Glutamatergic neuron (in vitro differentiated cells): ENCODE data around the gene ZNF552. TPM values are rescaled to one million over a fixed set of nuclear protein-coding genes. Genes with fewer than 3 reads are reported as not detected.

ENCODE experiments used
- DNase-seq: peaks from one replicate; pipeline ENCODE4 v3.0.0; 2022
- H3K27ac Mint-ChIP-seq: one replicate; pipeline ENCODE4 v1.8.0; 2020; ENCODE audit warnings: mild to moderate bottlenecking, mixed read lengths, inconsistent platforms; ENCODE audit not compliant: unreplicated experiment
- H3K27me3 Mint-ChIP-seq: one replicate; pipeline ENCODE4 v1.8.0; 2020; ENCODE audit warnings: mild to moderate bottlenecking, moderate library complexity, mixed read lengths, inconsistent platforms; ENCODE audit not compliant: unreplicated experiment
- H3K36me3 Mint-ChIP-seq: one replicate; pipeline ENCODE4 v1.8.0; 2020; ENCODE audit warnings: mild to moderate bottlenecking, mixed read lengths, inconsistent platforms; ENCODE audit not compliant: unreplicated experiment
- H3K4me1 Mint-ChIP-seq: one replicate; pipeline ENCODE4 v1.8.0; 2020; ENCODE audit warnings: mild to moderate bottlenecking, low read depth, mixed read lengths, inconsistent platforms; ENCODE audit not compliant: unreplicated experiment
- H3K4me3 Mint-ChIP-seq: one replicate; pipeline ENCODE4 v1.8.0; 2020; ENCODE audit warnings: mild to moderate bottlenecking, mixed read lengths, inconsistent platforms; ENCODE audit not compliant: unreplicated experiment
- H3K9me3 Mint-ChIP-seq: one replicate; pipeline ENCODE4 v1.8.0; 2020; ENCODE audit warnings: mild to moderate bottlenecking, moderate library complexity, mixed read lengths, inconsistent platforms; ENCODE audit not compliant: unreplicated experiment
- total RNA-seq: library from RNA; stranded (reverse); fragmentation: NEBNext Ultra II Directional; extraction: Animal tissue kit (Norgen Biotek cat#: 25700); gene quantifications from one replicate; pipeline ENCODE4 v1.2.1, GENCODE V29; 2021; ENCODE audit not compliant: unreplicated experiment
- TF ChIP-seq, protein P1 (sequence below): fragments of 200-600 bp; sonication (generic); IDR thresholded peaks from one replicate; pipeline ENCODE4 v1.5.0; 2021; ENCODE audit not compliant: partially characterized antibody, unreplicated experiment

The ZNF552 gene
- total RNA-seq, 1 donor from 2014 or later, result 14.9 TPM

DNA sequence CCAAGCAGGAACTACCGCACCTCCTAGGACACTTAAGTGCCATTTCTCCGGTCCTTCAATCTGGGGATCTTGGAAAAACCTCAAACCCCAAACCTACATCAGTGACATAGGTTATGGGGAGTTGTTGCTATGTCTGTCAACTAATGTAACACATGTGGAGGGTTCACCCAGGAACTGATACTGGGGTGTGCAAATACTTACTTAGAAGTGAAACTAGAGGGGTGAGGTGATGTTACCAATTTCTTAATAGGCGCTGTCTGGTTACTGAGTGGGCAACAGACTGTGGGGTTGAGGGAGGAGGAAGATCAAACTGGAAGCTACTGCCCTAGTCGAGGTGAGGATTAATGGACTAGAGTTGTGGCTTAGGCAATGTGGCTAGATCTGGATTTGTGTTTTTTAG lies 43.3 kb downstream of the ZNF552 start:
- no peak for DNase-seq
- TF ChIP-seq, protein P1, sequence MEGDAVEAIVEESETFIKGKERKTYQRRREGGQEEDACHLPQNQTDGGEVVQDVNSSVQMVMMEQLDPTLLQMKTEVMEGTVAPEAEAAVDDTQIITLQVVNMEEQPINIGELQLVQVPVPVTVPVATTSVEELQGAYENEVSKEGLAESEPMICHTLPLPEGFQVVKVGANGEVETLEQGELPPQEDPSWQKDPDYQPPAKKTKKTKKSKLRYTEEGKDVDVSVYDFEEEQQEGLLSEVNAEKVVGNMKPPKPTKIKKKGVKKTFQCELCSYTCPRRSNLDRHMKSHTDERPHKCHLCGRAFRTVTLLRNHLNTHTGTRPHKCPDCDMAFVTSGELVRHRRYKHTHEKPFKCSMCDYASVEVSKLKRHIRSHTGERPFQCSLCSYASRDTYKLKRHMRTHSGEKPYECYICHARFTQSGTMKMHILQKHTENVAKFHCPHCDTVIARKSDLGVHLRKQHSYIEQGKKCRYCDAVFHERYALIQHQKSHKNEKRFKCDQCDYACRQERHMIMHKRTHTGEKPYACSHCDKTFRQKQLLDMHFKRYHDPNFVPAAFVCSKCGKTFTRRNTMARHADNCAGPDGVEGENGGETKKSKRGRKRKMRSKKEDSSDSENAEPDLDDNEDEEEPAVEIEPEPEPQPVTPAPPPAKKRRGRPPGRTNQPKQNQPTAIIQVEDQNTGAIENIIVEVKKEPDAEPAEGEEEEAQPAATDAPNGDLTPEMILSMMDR, result no peak
- Mint-ChIP-seq H3K36me3 (peaks cover 16% of the 10 kb centered on the region), H3K4me3 (peak overlapping the region; percentile 69), H3K9me3 (peaks cover 12% of the 10 kb centered on the region), H3K27ac (peak overlapping the region; percentile 15), H3K4me1 (no peaks in the 10 kb centered on the region), H3K27me3 (peaks cover 2% of the 10 kb centered on the region)

DNA sequence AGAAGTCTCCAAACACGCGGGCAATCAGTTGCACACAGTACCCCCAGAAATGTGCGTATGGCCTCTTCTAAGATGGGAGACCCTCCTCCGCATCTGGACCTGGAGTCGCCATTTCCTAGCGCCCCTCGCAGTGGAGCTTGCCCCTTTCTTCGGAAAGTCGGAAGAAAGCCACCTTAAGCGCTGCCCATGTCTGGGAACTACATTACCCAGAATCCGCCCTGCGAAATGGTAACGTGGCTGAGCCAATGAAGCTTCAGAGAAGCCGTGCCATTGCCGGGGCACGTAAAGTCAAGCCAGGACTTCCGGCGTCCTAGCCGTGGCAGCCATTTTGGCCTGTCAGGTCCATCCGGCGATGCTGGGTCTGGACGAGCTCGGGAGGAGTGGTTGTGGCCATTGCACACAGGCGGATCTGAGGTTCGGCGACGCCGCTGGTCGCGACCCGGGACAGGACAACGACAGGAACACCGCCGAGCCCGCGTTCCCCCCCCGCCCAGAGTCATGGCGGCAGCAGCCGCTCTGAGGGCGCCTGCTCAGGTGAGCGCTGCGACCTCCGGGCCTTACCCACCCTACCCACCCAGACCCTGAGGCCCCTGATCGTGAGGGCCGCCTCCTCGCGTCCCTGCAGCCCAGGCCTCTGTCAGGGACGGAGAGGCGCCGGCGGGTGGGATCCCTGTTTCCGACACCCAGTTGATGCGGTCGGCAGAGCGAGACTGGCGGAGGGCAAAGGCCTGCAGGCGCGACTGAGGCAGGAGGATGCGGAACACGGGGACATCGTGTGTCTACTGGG lies 45.2 kb downstream of the ZNF552 start, which contains the start of gene ZNF586:
Gene ZNF586, plus strand, starts transcription at position 332 of the 787 bp plus-strand sequence. Its CDS starts 167 bp downstream, at position 499.
- peaks cover 16% of the 10 kb centered on the region for H3K36me3 Mint-ChIP-seq
- peak within 1 kb of the TSS; percentile 85 for H3K27ac Mint-ChIP-seq
- H3K9me3 Mint-ChIP-seq, result peaks cover 12% of the 10 kb centered on the region
- H3K27me3 Mint-ChIP-seq, result peaks cover 2% of the 10 kb centered on the region
- no peaks in the 10 kb centered on the region for H3K4me1 Mint-ChIP-seq
- peak within 1 kb of the TSS; percentile 96 for H3K4me3 Mint-ChIP-seq
- TF ChIP-seq, protein P1, result no peak
- peak; percentile 91 for DNase-seq

DNA sequence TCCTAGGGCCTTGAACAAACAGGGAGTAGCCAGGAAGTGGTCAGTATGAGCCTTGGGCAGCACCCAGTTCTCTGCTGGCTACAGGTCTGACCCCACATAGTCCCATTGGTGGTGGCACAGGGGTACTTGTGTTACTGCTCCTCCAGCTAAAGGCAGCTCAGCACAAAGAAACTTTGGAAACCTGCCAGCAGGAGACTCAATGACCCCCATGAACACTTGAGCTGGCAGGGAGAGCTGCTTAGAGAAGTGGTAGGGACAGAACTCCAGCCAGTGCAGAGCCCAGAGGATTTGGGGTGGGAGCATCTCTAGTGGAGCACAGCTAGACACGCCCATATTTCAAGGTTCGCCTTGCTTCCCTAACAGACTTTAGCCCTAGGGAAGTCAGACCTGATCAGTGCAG lies 55.6 kb downstream of the ZNF552 start:
- H3K36me3 Mint-ChIP-seq, result peaks cover 9% of the 10 kb centered on the region
- peaks cover 1% of the 10 kb centered on the region for H3K27me3 Mint-ChIP-seq
- H3K9me3 Mint-ChIP-seq, result peaks cover 6% of the 10 kb centered on the region
- no peak overlapping the region for H3K4me3 Mint-ChIP-seq
- H3K27ac Mint-ChIP-seq, result no peak overlapping the region
- no peaks in the 10 kb centered on the region for H3K4me1 Mint-ChIP-seq
- DNase-seq, result no peak
- TF ChIP-seq, protein P1, result no peak

DNA sequence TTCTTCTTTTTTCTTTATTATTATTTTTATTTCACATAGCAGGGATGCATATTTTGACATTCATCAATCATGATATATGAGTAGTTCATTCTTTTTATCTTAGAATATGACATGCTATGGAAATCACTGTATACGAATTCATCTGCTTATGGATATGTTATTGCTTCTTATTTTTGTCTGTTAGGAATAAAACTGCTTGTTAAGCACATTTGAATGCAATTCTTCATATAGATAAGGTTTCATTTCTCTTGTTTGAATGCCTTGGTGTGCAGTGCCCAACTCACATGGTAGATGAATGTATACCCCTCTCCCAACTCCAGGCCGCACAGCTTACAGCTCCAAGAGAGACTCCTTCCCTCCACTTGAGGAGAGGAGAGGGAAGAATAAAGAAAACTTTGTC lies 56.8 kb downstream of the ZNF552 start:
- TF ChIP-seq, protein P1, result no peak
- Mint-ChIP-seq H3K27me3 (peaks cover 1% of the 10 kb centered on the region), H3K36me3 (peaks cover 21% of the 10 kb centered on the region), H3K9me3 (peaks cover 10% of the 10 kb centered on the region), H3K4me3 (no peak overlapping the region), H3K27ac (no peak overlapping the region), H3K4me1 (no peaks in the 10 kb centered on the region)
- no peak for DNase-seq

Other genes starting within 250 kb of the ZNF552 start
- gene ZNF416, start 236.0 kb downstream of the ZNF552 start, total RNA-seq, result 11.2 TPM
- gene ZIK1, start 230.8 kb downstream of the ZNF552 start, total RNA-seq, result 21.5 TPM
- gene ZNF530, start 215.0 kb downstream of the ZNF552 start, total RNA-seq, result 4.6 TPM
- 41.2 TPM for gene ZNF134, start 200.7 kb downstream of the ZNF552 start, total RNA-seq
- gene ZNF211, start 181.7 kb downstream of the ZNF552 start, total RNA-seq, result 29.5 TPM
- gene ZSCAN4, start 146.0 kb downstream of the ZNF552 start, total RNA-seq, result 0.69 TPM
- 13.4 TPM for gene ZNF551, start 132.9 kb downstream of the ZNF552 start, total RNA-seq
- gene ZNF154, start 105.7 kb downstream of the ZNF552 start, total RNA-seq, result 57.5 TPM
- 20.3 TPM for gene ZNF671, start 87.3 kb downstream of the ZNF552 start, total RNA-seq
- 41.5 TPM for gene ZNF776, start 68.1 kb downstream of the ZNF552 start, total RNA-seq
- gene ZNF586, start 45.2 kb downstream of the ZNF552 start, total RNA-seq, result 22.7 TPM
- gene ZNF587B, start 15.4 kb upstream of the ZNF552 start, total RNA-seq, result 16.9 TPM
- 65.0 TPM for gene ZNF587, start 34.9 kb upstream of the ZNF552 start, total RNA-seq
- 38.3 TPM for gene ZNF814, start 74.1 kb upstream of the ZNF552 start, total RNA-seq
- gene ZNF417, start 101.7 kb upstream of the ZNF552 start, total RNA-seq, result 23.0 TPM
- 25.4 TPM for gene ZNF418, start 120.5 kb upstream of the ZNF552 start, total RNA-seq
- gene ZNF256, start 132.8 kb upstream of the ZNF552 start, total RNA-seq, result 11.0 TPM
- 1.6 TPM for gene C19orf18, start 159.6 kb upstream of the ZNF552 start, total RNA-seq
- 58.2 TPM for gene ZNF606, start 187.9 kb upstream of the ZNF552 start, total RNA-seq
- gene ZSCAN1, start 219.1 kb upstream of the ZNF552 start, total RNA-seq, result 7.7 TPM
- gene ZNF135, start 244.4 kb upstream of the ZNF552 start, total RNA-seq, result 16.6 TPM